Endothelial cell of hepatic sinusoid (primary cell): ENCODE measurements around the gene RNF13.
"Not testable (repeated sequence)": the region's sequence is repeated elsewhere in the genome, so short reads cannot be mapped to it uniquely, and the experiment has no call there.

Experiments used
- in situ Hi-C: cut with HindIII; loops from 2 replicates; pipeline ENCODE4 v1.10.0; 2017; ENCODE audit warnings: low sequenced_read_pairs

RNF13 gene

GRCh38 chr3:149801195-149801594 is 11.8 kb upstream of the RNF13 start:
- in situ Hi-C loops, result no loop called here

- in situ Hi-C loops, result no loop called here
Measured at GRCh38 chr3:149801639-149802038, 11.4 kb upstream of the RNF13 start.

GRCh38 chr3:149806171-149806778 is 6.7 kb upstream of the RNF13 start:
- in situ Hi-C loops, result no loop called here

- in situ Hi-C loops, result no loop called here
Measured at GRCh38 chr3:149808209-149808829, 4.7 kb upstream of the RNF13 start.

- in situ Hi-C loops, result no loop called here
Measured at GRCh38 chr3:149809699-149810098, 3.3 kb upstream of the RNF13 start.

- in situ Hi-C loops, result no loop called here
Measured at GRCh38 chr3:149810846-149811245, 2.2 kb upstream of the RNF13 start.

- in situ Hi-C loops, result no loop called here
Measured at GRCh38 chr3:149812165-149812605, 830 bp upstream of the RNF13 start.

GRCh38 chr3:149813367-149814281 is 609 bp downstream of the RNF13 start:
- in situ Hi-C loops, result no loop called here

GRCh38 chr3:149815321-149815720 is 2.3 kb downstream of the RNF13 start:
- in situ Hi-C loops, result no loop called here

GRCh38 chr3:149815728-149816127 is 2.7 kb downstream of the RNF13 start:
- in situ Hi-C loops, result no loop called here

GRCh38 chr3:149816311-149816710 is 3.3 kb downstream of the RNF13 start:
- in situ Hi-C loops, result no loop called here

GRCh38 chr3:149816986-149817385 is 4.0 kb downstream of the RNF13 start:
- in situ Hi-C loops, result no loop called here

GRCh38 chr3:149819432-149819831 is 6.4 kb downstream of the RNF13 start:
- in situ Hi-C loops, result no loop called here

GRCh38 chr3:149820183-149820582 is 7.2 kb downstream of the RNF13 start:
- in situ Hi-C loops, result no loop called here

- in situ Hi-C loops, result no loop called here
Measured at GRCh38 chr3:149826636-149827035, 13.6 kb downstream of the RNF13 start.

- in situ Hi-C loops, result no loop called here
Measured at GRCh38 chr3:149828390-149828789, 15.4 kb downstream of the RNF13 start.

GRCh38 chr3:149829631-149830030 is 16.6 kb downstream of the RNF13 start:
- in situ Hi-C loops, result not testable (repeated sequence)

GRCh38 chr3:149830902-149831301 is 17.9 kb downstream of the RNF13 start:
- in situ Hi-C loops, result no loop called here

GRCh38 chr3:149831321-149831720 is 18.3 kb downstream of the RNF13 start:
- in situ Hi-C loops, result no loop called here

- in situ Hi-C loops, result no loop called here
Measured at GRCh38 chr3:149832086-149832485, 19.1 kb downstream of the RNF13 start.

- in situ Hi-C loops, result no loop called here
Measured at GRCh38 chr3:149833241-149833640, 20.2 kb downstream of the RNF13 start.

GRCh38 chr3:149838491-149838890 is 25.5 kb downstream of the RNF13 start:
- in situ Hi-C loops, result not testable (repeated sequence)
